Measurements from ENCODE around the gene ACTBL2. TPM values are rescaled to one million over a fixed set of nuclear protein-coding genes. Genes with fewer than 3 reads are reported as not detected.
"Not testable (repeated sequence)": the region's sequence is repeated elsewhere in the genome, so short reads cannot be mapped to it uniquely, and the experiment has no call there.

Gene ACTBL2
- total RNA-seq, 2 experiments from 2014 or later: not detected

DNA sequence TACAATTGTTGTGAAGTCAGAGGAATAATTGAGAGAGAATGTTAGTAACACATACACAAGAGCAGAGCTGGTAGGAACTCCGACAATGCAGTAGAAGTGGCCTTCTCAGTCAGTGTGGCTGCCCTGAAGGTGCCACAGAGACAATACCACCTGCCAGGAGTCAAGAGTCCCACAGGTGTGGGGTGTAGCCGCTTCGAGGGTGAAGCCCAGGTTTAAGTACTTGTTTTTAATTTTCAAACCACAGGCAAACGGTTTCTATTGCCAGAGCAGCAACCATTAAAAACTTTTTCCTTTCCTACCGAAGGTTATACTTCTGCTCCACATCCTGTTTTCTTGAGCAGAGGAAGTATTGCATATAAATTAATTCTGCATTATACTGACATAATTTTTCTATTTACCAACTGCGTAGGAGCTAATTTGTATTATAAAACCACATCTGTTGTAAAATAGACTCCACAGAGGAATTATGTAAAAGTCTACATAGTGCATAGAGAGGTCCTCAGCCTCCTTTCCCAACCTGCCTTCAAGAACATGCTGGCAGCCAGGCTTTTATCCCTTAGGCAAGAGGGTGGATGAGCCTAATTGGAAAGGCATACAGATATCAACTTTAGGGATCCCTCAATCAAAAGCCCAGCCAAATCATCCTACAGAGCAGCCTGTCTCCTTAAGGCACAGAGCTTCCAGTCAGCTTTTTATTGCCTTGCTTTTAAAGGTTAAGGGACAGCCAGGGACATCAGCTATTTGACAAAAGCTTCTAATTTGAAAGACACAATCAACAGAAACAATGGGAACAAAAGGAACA lies 12.9 kb upstream of the ACTBL2 start:
- CTCF ChIA-PET: no interaction called here

GRCh38 chr5:57494104-57495098 lies 11.8 kb upstream of the ACTBL2 start:
- ChIA-PET CTCF (no interaction called here), POLR2A (no interaction called here)

More for the DNA sequence above, 12.9 kb upstream of the ACTBL2 start:
- POLR2A ChIA-PET: no interaction called here

GRCh38 chr5:57493034-57493433 lies 10.4 kb upstream of the ACTBL2 start:
- CTCF ChIA-PET: no interaction called here
- POLR2A ChIA-PET: no interaction called here

- ChIA-PET CTCF (no interaction called here), POLR2A (no interaction called here)
These were observed 10.0 kb upstream of the ACTBL2 start for GRCh38 chr5:57492632-57493031.

DNA sequence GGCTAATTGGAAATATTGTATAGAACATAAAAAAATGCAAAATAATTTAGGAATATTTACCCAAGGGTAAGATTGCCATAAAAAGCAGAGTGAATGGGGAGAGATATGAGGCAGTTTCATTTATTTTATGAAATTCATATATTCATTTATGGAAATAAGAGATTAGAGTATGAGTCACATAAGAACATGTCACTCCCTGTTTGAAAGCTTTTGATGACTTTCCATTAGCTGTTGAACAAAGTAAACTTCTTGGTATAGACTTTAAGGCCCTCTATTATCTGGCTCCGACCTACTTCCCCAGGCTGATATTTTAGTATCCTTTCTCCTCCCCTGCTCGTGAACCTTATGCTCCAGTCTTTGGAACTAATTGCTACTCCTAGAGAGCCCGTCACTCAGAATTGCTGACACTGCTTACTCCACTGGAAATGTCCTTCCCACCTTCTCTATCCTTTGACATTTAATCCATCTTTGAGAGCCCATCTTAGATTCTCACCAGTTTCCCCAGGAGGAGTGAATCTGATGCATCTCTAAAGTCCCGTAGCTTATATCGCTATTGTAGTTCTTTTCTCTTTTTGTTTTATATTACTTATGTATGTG lies 8.9 kb upstream of the ACTBL2 start:
- POLR2A ChIA-PET: no interaction called here
- CTCF ChIA-PET: no interaction called here

DNA sequence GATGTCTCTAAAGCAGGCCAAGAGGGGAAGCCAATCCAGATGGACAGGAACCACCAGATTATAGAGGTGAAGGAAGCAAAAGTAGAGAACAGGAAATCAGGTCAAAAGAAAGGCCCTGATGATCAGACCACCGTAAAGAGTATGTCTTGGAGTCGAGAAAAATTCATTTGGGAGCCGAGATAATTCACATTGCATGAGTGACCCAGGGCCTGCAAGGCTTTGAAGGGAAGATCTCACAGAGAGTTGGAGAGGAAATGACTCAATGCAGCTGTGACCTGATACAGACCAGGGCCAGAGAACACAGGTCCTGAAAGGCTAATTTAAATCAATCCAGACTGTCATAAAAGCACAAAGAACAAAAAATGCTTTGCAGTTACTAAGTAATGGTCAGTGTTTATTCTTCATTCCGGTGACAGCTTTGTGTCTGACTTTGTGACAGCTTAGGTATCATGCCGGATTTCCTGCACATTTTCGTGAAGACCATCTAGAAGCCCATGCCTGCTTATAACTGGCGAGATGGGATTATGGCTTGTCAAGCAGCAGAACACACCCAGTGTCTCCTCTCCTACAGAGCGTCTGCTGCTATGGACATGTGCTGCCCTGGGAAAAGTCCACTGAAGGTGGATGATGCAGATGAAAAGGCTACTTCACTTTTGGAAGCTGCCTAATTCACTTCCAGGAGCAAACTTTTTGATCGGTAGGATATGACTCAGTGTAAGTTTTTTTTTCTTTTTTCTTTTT lies 5.8 kb upstream of the ACTBL2 start:
- POLR2A ChIA-PET: interaction anchor here (0.6 kb wide), 1 partner anchor 12 kb away, joined by 3 read pairs; no protein-coding TSS in a partner anchor
- CTCF ChIA-PET: no interaction called here

- POLR2A ChIA-PET: no interaction called here
- CTCF ChIA-PET: no interaction called here
These were observed 3.5 kb upstream of the ACTBL2 start for GRCh38 chr5:57486027-57486602.

- CTCF ChIA-PET: no interaction called here
- POLR2A ChIA-PET: no interaction called here
These were observed 3.8 kb downstream of the ACTBL2 start for GRCh38 chr5:57478826-57479225.

- ChIA-PET POLR2A (interaction anchor here (0.5 kb wide), 1 partner anchor 11 kb away, joined by 3 read pairs; no protein-coding TSS in a partner anchor), CTCF (no interaction called here)
These were observed 6.0 kb downstream of the ACTBL2 start for GRCh38 chr5:57476601-57477056.

GRCh38 chr5:57470339-57470738 lies 12.3 kb downstream of the ACTBL2 start:
- CTCF ChIA-PET: no interaction called here
- POLR2A ChIA-PET: no interaction called here

GRCh38 chr5:57468481-57469163 lies 14.0 kb downstream of the ACTBL2 start:
- CTCF ChIA-PET: no interaction called here
- POLR2A ChIA-PET: no interaction called here

DNA sequence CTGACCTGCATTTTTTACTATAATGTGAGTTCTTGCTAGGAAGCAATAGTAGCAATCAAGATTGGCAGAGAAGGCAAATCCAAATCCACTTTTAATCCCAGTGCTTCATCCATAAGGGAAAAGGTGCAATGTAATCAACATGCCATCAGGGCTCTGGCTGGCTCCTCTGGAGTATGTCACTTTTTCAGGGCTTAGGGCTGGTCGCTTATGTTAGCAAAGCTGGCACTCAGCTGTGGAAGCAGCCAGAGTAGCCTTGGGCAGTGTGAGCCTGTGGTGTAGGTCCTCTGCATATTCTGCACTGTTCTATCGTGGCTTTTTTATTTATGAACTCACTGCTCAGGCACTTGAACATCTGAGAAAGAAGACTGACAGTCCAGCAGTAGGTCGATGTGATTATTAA lies 16.1 kb downstream of the ACTBL2 start:
- POLR2A ChIA-PET: no interaction called here
- CTCF ChIA-PET: interaction anchor here (0.5 kb wide), 1 partner anchor 104 kb away, joined by 7 read pairs; no protein-coding TSS in a partner anchor

DNA sequence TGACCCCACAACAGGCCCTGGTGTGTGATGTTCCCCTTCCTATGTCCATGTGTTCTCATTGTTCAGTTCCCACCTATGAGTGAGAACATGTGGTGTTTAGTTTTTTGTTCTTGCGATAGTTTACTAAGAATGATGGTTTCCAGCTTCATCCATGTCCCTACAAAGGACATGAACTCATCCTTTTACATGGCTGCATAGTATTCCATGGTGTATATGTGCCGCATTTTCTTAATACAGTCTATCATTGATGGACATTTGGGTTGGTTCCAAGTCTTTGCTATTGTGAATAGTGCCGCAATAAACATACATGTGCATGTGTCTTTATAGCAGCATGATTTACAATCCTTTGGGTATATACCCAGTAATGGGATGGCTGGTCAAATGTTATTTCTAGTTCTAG lies 22.6 kb downstream of the ACTBL2 start:
- CTCF ChIA-PET, POLR2A ChIA-PET: not testable (repeated sequence)

DNA sequence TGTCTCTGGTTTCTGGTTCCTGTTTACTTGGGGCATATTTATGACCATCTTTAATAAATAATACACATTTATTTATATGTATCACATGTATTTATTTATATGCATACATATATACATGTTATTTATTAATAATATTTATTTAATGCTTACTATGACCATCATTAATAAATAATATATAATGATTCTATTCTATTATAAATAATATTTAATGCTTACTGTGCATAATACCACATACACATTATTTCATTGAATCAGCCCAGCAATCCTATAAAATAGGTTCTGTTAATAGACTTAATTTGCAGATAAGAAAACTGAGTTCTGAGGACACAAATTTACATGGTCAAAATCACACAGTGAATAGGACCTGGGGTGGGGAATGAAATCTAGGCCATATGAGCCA lies 24.2 kb downstream of the ACTBL2 start:
- POLR2A ChIA-PET: no interaction called here
- CTCF ChIA-PET: no interaction called here

DNA sequence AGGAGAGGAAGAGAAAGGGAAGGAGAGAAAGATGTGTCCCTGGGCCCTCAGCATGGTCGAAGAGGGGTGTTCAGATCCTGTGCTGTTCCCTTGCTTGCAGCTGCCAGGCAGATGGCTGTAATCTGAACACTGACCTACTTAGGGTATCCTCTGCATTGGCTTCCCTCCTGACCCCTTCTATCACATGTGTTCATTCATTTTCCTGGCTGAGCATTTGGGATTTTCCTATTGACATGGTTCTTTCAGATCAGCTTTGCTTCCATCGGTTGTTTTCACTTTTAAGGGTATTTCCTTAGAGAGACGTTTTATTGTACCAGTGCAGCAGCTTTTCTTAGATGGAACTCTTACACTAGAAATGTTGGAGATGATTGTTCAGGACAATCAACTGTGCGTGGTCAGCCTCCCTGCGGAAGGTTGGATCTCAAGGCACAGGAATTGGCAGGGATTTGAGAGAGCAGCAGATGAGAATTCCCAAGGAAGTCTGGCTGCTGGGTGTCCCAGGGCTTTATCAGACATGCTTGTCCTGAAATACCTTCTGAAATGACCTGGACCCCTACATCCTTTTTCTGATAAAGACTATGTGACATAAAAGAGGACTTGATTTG lies 26.0 kb downstream of the ACTBL2 start:
- CTCF ChIA-PET: no interaction called here
- POLR2A ChIA-PET: no interaction called here

GRCh38 chr5:57455511-57456455 lies 26.8 kb downstream of the ACTBL2 start:
- CTCF ChIA-PET: no interaction called here
- POLR2A ChIA-PET: no interaction called here

DNA sequence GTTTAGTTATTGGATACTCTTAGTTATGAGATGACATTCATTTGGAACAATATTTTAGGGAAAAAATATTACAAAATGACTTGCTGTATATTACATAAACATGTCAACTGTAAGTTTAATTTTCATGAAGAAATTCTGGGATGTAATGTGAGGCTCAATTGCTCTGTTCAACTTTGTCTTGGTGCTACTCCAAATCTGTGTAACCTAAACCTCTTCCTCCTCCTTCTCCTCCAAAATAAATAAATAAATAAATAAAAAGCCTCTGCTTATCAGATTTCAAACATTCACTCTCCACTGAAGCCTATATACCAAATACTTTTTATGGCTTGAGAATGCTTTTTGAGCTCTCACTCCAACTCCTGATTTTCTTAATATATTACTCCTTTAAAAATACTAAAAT lies 27.7 kb downstream of the ACTBL2 start:
- ChIA-PET POLR2A (no interaction called here), CTCF (no interaction called here)

Measured in activated CD8-positive, alpha-beta memory T cell treated with anti-CD3 and anti-CD28 coated beads for 36 hours (primary cell).